GM21529 (cell line): Measurements from ENCODE around the gene SHD.

Experiments
- ATAC-seq: cut with Tn5 transposase; IDR thresholded peaks from one replicate; pipeline ENCODE4 v1.9.1; 2021; ENCODE audit not compliant: unreplicated experiment

Gene SHD

GRCh38 chr19:4295972-4296771 is 17.1 kb downstream of the SHD start:
- no peak for ATAC-seq

GRCh38 chr19:4297901-4298809 is 19.1 kb downstream of the SHD start:
- no peak for ATAC-seq

- ATAC-seq: no peak
These were observed 19.9 kb downstream of the SHD start for GRCh38 chr19:4298810-4299550.

- no peak for ATAC-seq
These were observed 21.5 kb downstream of the SHD start for GRCh38 chr19:4300589-4300988.

- no peak for ATAC-seq
These were observed 22.6 kb downstream of the SHD start for GRCh38 chr19:4301590-4302242.

GRCh38 chr19:4302243-4302640 is 23.2 kb downstream of the SHD start, which contains the start of gene TMIGD2:
TSS of gene TMIGD2 (minus strand) at chr19:4302389. CDS start at chr19:4302385, 4 bp downstream.
- ATAC-seq: no peak

- ATAC-seq: no peak
These were observed 24.9 kb downstream of the SHD start for GRCh38 chr19:4303819-4304537.

- ATAC-seq: no peak
These were observed 25.6 kb downstream of the SHD start, which contains the start of gene FSD1 for GRCh38 chr19:4304538-4305256. TSS of gene FSD1 (plus strand) at chr19:4304598. CDS start at chr19:4304747, 149 bp downstream.

- no peak for ATAC-seq
These were observed 26.2 kb downstream of the SHD start for GRCh38 chr19:4305257-4305612.

- no peak for ATAC-seq
These were observed 26.6 kb downstream of the SHD start for GRCh38 chr19:4305659-4306058.

GRCh38 chr19:4310247-4311121 is 31.4 kb downstream of the SHD start:
- no peak for ATAC-seq

GRCh38 chr19:4313847-4314490 is 34.9 kb downstream of the SHD start:
- no peak for ATAC-seq

GRCh38 chr19:4316956-4317355 is 37.9 kb downstream of the SHD start:
- no peak for ATAC-seq

GRCh38 chr19:4318460-4318859 is 39.4 kb downstream of the SHD start:
- ATAC-seq: no peak

- ATAC-seq: no peak
These were observed 40.1 kb downstream of the SHD start for GRCh38 chr19:4319067-4319718.

GRCh38 chr19:4320419-4320818 is 41.4 kb downstream of the SHD start:
- no peak for ATAC-seq

- ATAC-seq: no peak
These were observed 44.0 kb downstream of the SHD start for GRCh38 chr19:4322942-4323665.
